GM23248 (cell line): ENCODE results near the gene NHS.

Source experiments
- EZH2 ChIP-seq: fragments of 200-600 bp; sonication (generic); IDR thresholded peaks from 2 replicates; pipeline ENCODE4 v1.6.1; 2018; ENCODE audit warnings: antibody characterized with exemption, mild to moderate bottlenecking; ENCODE audit not compliant: insufficient read depth, poor library complexity, severe bottlenecking
- EZH2phosphoT487 ChIP-seq: fragments of 200-600 bp; sonication (generic); IDR thresholded peaks from 2 replicates; pipeline ENCODE4 v1.6.1; 2018; ENCODE audit warnings: antibody characterized with exemption, moderate library complexity, mild to moderate bottlenecking, low read depth; ENCODE audit not compliant: insufficient read depth

DNA sequence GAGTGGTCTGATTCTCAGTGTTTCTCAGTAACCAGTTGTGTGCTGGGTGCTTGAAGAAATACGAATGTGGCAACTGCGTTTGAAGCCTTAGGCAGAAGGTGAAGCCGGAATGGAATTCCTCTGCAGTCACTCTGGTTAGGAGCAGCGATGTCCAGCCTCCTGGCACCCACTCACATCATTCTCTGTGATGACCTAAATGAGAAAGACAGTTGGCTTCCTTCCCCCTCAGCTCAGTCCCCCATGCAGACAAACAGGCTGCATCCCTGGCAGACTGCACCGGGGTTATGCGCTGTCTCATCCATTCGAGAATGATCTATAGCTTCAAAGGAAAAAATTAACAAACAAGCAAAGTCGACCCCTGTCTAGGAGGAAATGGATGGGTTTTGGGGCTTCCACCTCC lies 192.2 kb downstream of the NHS start:
- no peak for TF ChIP-seq EZH2
- TF ChIP-seq EZH2phosphoT487: no peak
